NB4 (cell line): ENCODE measurements around the gene ACAT2.

Experiments used
- MYC ChIP-seq: IDR thresholded peaks from 2 replicates; pipeline ENCODE4 v1.6.1; 2011; ENCODE audit warnings: low read depth, low read length
- POLR2A ChIP-seq: IDR thresholded peaks from 2 replicates; pipeline ENCODE4 v1.6.1; 2011; ENCODE audit warnings: mild to moderate bottlenecking; ENCODE audit not compliant: insufficient read length; ENCODE audit errors: extremely low read depth
- TF ChIP-seq, protein P1 (sequence below): IDR thresholded peaks from one replicate; pipeline ENCODE4 v1.5.1; 2012; ENCODE audit warnings: low read depth, low read length

GRCh38 chr6:159715605-159716004, 46.2 kb upstream of the ACAT2 start:
- TF ChIP-seq, protein P1, sequence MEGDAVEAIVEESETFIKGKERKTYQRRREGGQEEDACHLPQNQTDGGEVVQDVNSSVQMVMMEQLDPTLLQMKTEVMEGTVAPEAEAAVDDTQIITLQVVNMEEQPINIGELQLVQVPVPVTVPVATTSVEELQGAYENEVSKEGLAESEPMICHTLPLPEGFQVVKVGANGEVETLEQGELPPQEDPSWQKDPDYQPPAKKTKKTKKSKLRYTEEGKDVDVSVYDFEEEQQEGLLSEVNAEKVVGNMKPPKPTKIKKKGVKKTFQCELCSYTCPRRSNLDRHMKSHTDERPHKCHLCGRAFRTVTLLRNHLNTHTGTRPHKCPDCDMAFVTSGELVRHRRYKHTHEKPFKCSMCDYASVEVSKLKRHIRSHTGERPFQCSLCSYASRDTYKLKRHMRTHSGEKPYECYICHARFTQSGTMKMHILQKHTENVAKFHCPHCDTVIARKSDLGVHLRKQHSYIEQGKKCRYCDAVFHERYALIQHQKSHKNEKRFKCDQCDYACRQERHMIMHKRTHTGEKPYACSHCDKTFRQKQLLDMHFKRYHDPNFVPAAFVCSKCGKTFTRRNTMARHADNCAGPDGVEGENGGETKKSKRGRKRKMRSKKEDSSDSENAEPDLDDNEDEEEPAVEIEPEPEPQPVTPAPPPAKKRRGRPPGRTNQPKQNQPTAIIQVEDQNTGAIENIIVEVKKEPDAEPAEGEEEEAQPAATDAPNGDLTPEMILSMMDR: no peak
- TF ChIP-seq MYC (no peak), POLR2A (no peak)
